HG03520 (cell line): Measurements from ENCODE around the gene GATA1.

Experiments used
- ATAC-seq: cut with Tn5 transposase; IDR thresholded peaks from one replicate; pipeline ENCODE4 v1.9.1; 2021; ENCODE audit warnings: mild to moderate bottlenecking, moderate library complexity; ENCODE audit not compliant: unreplicated experiment

Gene GATA1

GRCh38 chrX:48786341-48786800 lies at the start of gene GATA1:
TSS of gene GATA1 (plus strand) at chrX:48786590. CDS start at chrX:48791110, 4,520 bp downstream.
- no peak for ATAC-seq

- no peak for ATAC-seq
Measured at GRCh38 chrX:48736878-48737212, 49.5 kb upstream of the GATA1 start.

- ATAC-seq = peak; percentile 97
Measured at GRCh38 chrX:48737213-48737938, 49.0 kb upstream of the GATA1 start.

GRCh38 chrX:48737940-48738339 lies 48.5 kb upstream of the GATA1 start:
- no peak for ATAC-seq

GRCh38 chrX:48741834-48742233 lies 44.6 kb upstream of the GATA1 start:
- ATAC-seq = no peak

- ATAC-seq = no peak
Measured at GRCh38 chrX:48745222-48745621, 41.2 kb upstream of the GATA1 start.

- no peak for ATAC-seq
Measured at GRCh38 chrX:48747415-48748016, 38.9 kb upstream of the GATA1 start.

GRCh38 chrX:48749182-48749581 lies 37.2 kb upstream of the GATA1 start:
- no peak for ATAC-seq

GRCh38 chrX:48751343-48751742 lies 35.0 kb upstream of the GATA1 start:
- ATAC-seq = no peak

GRCh38 chrX:48752498-48752897 lies 33.9 kb upstream of the GATA1 start:
- ATAC-seq = no peak

GRCh38 chrX:48753708-48754228 lies 32.6 kb upstream of the GATA1 start:
- ATAC-seq = no peak

GRCh38 chrX:48754238-48754637 lies 32.2 kb upstream of the GATA1 start:
- ATAC-seq = no peak

- ATAC-seq = no peak
Measured at GRCh38 chrX:48761674-48762471, 24.5 kb upstream of the GATA1 start, which contains the start of gene GLOD5. TSS of gene GLOD5 (plus strand) at chrX:48761747. CDS start at chrX:48761791, 44 bp downstream.

- ATAC-seq = no peak
Measured at GRCh38 chrX:48769230-48769629, 17.2 kb upstream of the GATA1 start.

GRCh38 chrX:48770296-48770695 lies 16.1 kb upstream of the GATA1 start:
- no peak for ATAC-seq

GRCh38 chrX:48772602-48773001 lies 13.8 kb upstream of the GATA1 start:
- no peak for ATAC-seq

GRCh38 chrX:48776818-48777439 lies 9.5 kb upstream of the GATA1 start:
- ATAC-seq = no peak

- no peak for ATAC-seq
Measured at GRCh38 chrX:48779399-48779798, 7.0 kb upstream of the GATA1 start.

GRCh38 chrX:48781705-48782104 lies 4.7 kb upstream of the GATA1 start:
- ATAC-seq = no peak

GRCh38 chrX:48782216-48782615 lies 4.2 kb upstream of the GATA1 start:
- ATAC-seq = no peak

GRCh38 chrX:48782795-48783194 lies 3.6 kb upstream of the GATA1 start:
- ATAC-seq = no peak
